ENCODE data around the gene MRPS34.
A peak's percentile ranks its signal among the peaks of the same experiment; 100 is the strongest.

Gene MRPS34

GRCh38 chr16:1773703-1774447 is 941 bp upstream of the MRPS34 start:
- in situ Hi-C loops (cut with HindIII; ENCODE audit: low sequenced_read_pairs): no loop called here
- peak; percentile 41 for DNase-seq (ENCODE audit: low read depth, low spot score)
- peak overlapping the region; percentile 72 for H3K4me3 ChIP-seq (ENCODE audit: low read depth, low read length)
- TF ChIP-seq CTCF (IDR thresholded peaks at IDR 0.05; ENCODE audit: low read depth, low read length): no peak

GRCh38 chr16:1772362-1772907 is 499 bp downstream of the MRPS34 start, which contains the start of gene EME2:
Gene EME2 (plus strand): TSS chr16:1772810. CDS start chr16:1773228, 418 bp downstream.
- in situ Hi-C loops (cut with HindIII; ENCODE audit: low sequenced_read_pairs): no loop called here
- DNase-seq (ENCODE audit: low read depth, low spot score): no peak
- H3K4me3 ChIP-seq (ENCODE audit: low read depth, low read length): peak within 1 kb of the TSS; percentile 72
- TF ChIP-seq CTCF (IDR thresholded peaks at IDR 0.05; ENCODE audit: low read depth, low read length): no peak

- no peak for DNase-seq (ENCODE audit: low read depth, low spot score)
- peak overlapping the region; percentile 72 for H3K4me3 ChIP-seq (ENCODE audit: low read depth, low read length)
- in situ Hi-C loops (cut with HindIII; ENCODE audit: low sequenced_read_pairs): no loop called here
- no peak for TF ChIP-seq CTCF (IDR thresholded peaks at IDR 0.05; ENCODE audit: low read depth, low read length)
Measured at GRCh38 chr16:1771864-1772361, 1.0 kb downstream of the MRPS34 start.

- in situ Hi-C loops (cut with HindIII; ENCODE audit: low sequenced_read_pairs): no loop called here
- no peak for TF ChIP-seq CTCF (IDR thresholded peaks at IDR 0.05; ENCODE audit: low read depth, low read length)
- H3K4me3 ChIP-seq (ENCODE audit: low read depth, low read length): peak within 1 kb of the TSS; percentile 72
- peak; percentile 69 for DNase-seq (ENCODE audit: low read depth, low spot score)
Measured at GRCh38 chr16:1771188-1771863, 1.6 kb downstream of the MRPS34 start, which contains the start of gene NME3. Gene NME3 (minus strand): TSS chr16:1771543. CDS start chr16:1771534, 9 bp downstream.

GRCh38 chr16:1770328-1771187 is 2.4 kb downstream of the MRPS34 start:
- TF ChIP-seq CTCF (IDR thresholded peaks at IDR 0.05; ENCODE audit: low read depth, low read length): no peak
- peak; percentile 50 for DNase-seq (ENCODE audit: low read depth, low spot score)
- in situ Hi-C loops (cut with HindIII; ENCODE audit: low sequenced_read_pairs): no loop called here
- H3K4me3 ChIP-seq (ENCODE audit: low read depth, low read length): peak overlapping the region; percentile 72
